ENCODE measurements around the gene SPTB. TPM values are rescaled to one million over a fixed set of nuclear protein-coding genes. Genes with fewer than 3 reads are reported as not detected.

SPTB gene
- total RNA-seq, 4 donors from 2014 or later = 123 to 554 (median 266) TPM

GRCh38 chr14:64748995-64749714 is 130.6 kb downstream of the SPTB start:
- TF ChIP-seq POLR2A (IDR thresholded peaks at IDR 0.05) = no peak
- no peak for TF ChIP-seq CTCF (IDR thresholded peaks at IDR 0.05 in 4 of 5, conservative IDR thresholded peaks at IDR 0.05 in 1 of 5)
- DNase-seq (no peak), ATAC-seq (no peak)
- Histone ChIP-seq H3K27ac (no peak overlapping the region), H3K9me3 (no peaks in the 10 kb centered on the region), H3K4me1 (peaks cover 10 to 11% of the 10 kb centered on the region in 2 donors), H3K4me3 (no peak overlapping the region), H3K36me3 (peaks cover 0 to 28% of the 10 kb centered on the region in 2 donors), H3K27me3 (no peaks in the 10 kb centered on the region)
- intact Hi-C loops (cut with DNase I; ENCODE audit: low total_unique reads) = loop anchor here (5.0 kb wide), 1 partner anchor 77 kb away; no protein-coding TSS in a partner anchor
- in situ Hi-C loops (cut with MboI; ENCODE audit: low sequenced_read_pairs in 4 of 4) = no loop called here

- H3K27me3 ChIP-seq = no peaks in the 10 kb centered on the region
- peaks cover 0 to 26% of the 10 kb centered on the region in 2 donors for H3K36me3 ChIP-seq
- H3K4me3 ChIP-seq = no peak overlapping the region
- ATAC-seq (no peak), DNase-seq (no peak)
- no peak overlapping the region for H3K27ac ChIP-seq
- no peaks in the 10 kb centered on the region for H3K9me3 ChIP-seq
- in situ Hi-C loops (cut with MboI; ENCODE audit: low sequenced_read_pairs in 4 of 4) = no loop called here
- H3K4me1 ChIP-seq = peaks cover 10 to 11% of the 10 kb centered on the region in 2 donors
- no peak for TF ChIP-seq POLR2A (IDR thresholded peaks at IDR 0.05)
- no peak for TF ChIP-seq CTCF (IDR thresholded peaks at IDR 0.05 in 4 of 5, conservative IDR thresholded peaks at IDR 0.05 in 1 of 5)
- intact Hi-C loops (cut with DNase I; ENCODE audit: low total_unique reads) = loop anchor here (5.0 kb wide), 1 partner anchor 76 kb away; no protein-coding TSS in a partner anchor
Observed at GRCh38 chr14:64748521-64748920, 131.2 kb downstream of the SPTB start.

GRCh38 chr14:64747327-64747726 is 132.4 kb downstream of the SPTB start:
- peak overlapping the region in 1 of 4 donors; percentile 54 for H3K27ac ChIP-seq
- ATAC-seq (no peak), DNase-seq (no peak)
- H3K4me3 ChIP-seq = no peak overlapping the region
- in situ Hi-C loops (cut with MboI; ENCODE audit: low sequenced_read_pairs in 4 of 4) (no loop called here), intact Hi-C loops (cut with DNase I; ENCODE audit: low total_unique reads) (loop anchor here (5.0 kb wide), 1 partner anchor 75 kb away; no protein-coding TSS in a partner anchor)
- no peaks in the 10 kb centered on the region for H3K9me3 ChIP-seq
- H3K27me3 ChIP-seq = no peaks in the 10 kb centered on the region
- H3K4me1 ChIP-seq = peaks cover 10 to 11% of the 10 kb centered on the region in 2 donors
- no peak for TF ChIP-seq CTCF (IDR thresholded peaks at IDR 0.05 in 4 of 5, conservative IDR thresholded peaks at IDR 0.05 in 1 of 5)
- no peak for TF ChIP-seq POLR2A (IDR thresholded peaks at IDR 0.05)
- peaks cover 0 to 19% of the 10 kb centered on the region in 2 donors for H3K36me3 ChIP-seq

- DNase-seq (no peak), ATAC-seq (no peak)
- in situ Hi-C loops (cut with MboI; ENCODE audit: low sequenced_read_pairs in 4 of 4) = no loop called here
- TF ChIP-seq CTCF (IDR thresholded peaks at IDR 0.05 in 4 of 5, conservative IDR thresholded peaks at IDR 0.05 in 1 of 5) (no peak), POLR2A (IDR thresholded peaks at IDR 0.05) (no peak)
- no peaks in the 10 kb centered on the region for H3K9me3 ChIP-seq
- intact Hi-C loops (cut with DNase I; ENCODE audit: low total_unique reads) = loop anchor here (5.0 kb wide), 1 partner anchor 74 kb away; no protein-coding TSS in a partner anchor
- H3K36me3 ChIP-seq = peaks cover 0 to 11% of the 10 kb centered on the region in 2 donors
- H3K27ac ChIP-seq = peak overlapping the region in 2 of 4 donors; percentile 52 to 54
- H3K27me3 ChIP-seq = no peaks in the 10 kb centered on the region
- H3K4me3 ChIP-seq = no peak overlapping the region
- H3K4me1 ChIP-seq = peaks cover 10 to 11% of the 10 kb centered on the region in 2 donors
Observed at GRCh38 chr14:64746298-64747250, 133.1 kb downstream of the SPTB start.
